Hepatocyte (in vitro differentiated cells): ENCODE results near the gene PHYKPL. TPM values are rescaled to one million over a fixed set of nuclear protein-coding genes. Genes with fewer than 3 reads are reported as not detected.
A peak's percentile ranks its signal among the peaks of the same experiment; 100 is the strongest.

Experiments
- DNase-seq: peaks from one replicate; pipeline ENCODE4 v3.0.0-alpha.2; 2016; ENCODE audit warnings: low spot score
- H2AFZ ChIP-seq: fragments of 200-600 bp; sonication (generic); 2 replicates; pipeline ENCODE4 v1.6.0; 2016; ENCODE audit warnings: antibody characterized with exemption, mild to moderate bottlenecking
- H3K27ac ChIP-seq: fragments of 200-600 bp; sonication (generic); 2 replicates; pipeline ENCODE4 v1.5.1; 2016; ENCODE audit warnings: mild to moderate bottlenecking
- H3K27me3 ChIP-seq: fragments of 200-600 bp; sonication (generic); 2 replicates; pipeline ENCODE4 v1.6.1; 2016
- H3K36me3 ChIP-seq: fragments of 200-600 bp; sonication (generic); replicated peaks from 2 replicates; pipeline ENCODE4 v1.5.1; 2016; ENCODE audit warnings: low read depth; ENCODE audit not compliant: insufficient read depth
- H3K4me1 ChIP-seq: fragments of 200-600 bp; sonication (generic); 2 replicates; pipeline ENCODE4 v1.5.1; 2016; ENCODE audit warnings: mild to moderate bottlenecking, moderate library complexity; ENCODE audit not compliant: insufficient read depth
- H3K4me2 ChIP-seq: fragments of 200-600 bp; sonication (generic); 2 replicates; pipeline ENCODE4 v1.6.0; 2016
- H3K4me3 ChIP-seq: fragments of 200-600 bp; sonication (generic); 2 replicates; pipeline ENCODE4 v1.5.1; 2016; ENCODE audit warnings: mild to moderate bottlenecking
- H3K79me2 ChIP-seq: fragments of 200-600 bp; sonication (generic); 2 replicates; pipeline ENCODE4 v1.6.0; 2017; ENCODE audit warnings: mild to moderate bottlenecking
- H3K9me2 ChIP-seq: fragments of 200-600 bp; sonication (generic); replicated peaks from 2 replicates; pipeline ENCODE4 v1.6.0; 2017; ENCODE audit warnings: mild to moderate bottlenecking; ENCODE audit not compliant: insufficient read depth
- H3K9me3 ChIP-seq: fragments of 200-600 bp; sonication (generic); 2 replicates; pipeline ENCODE4 v1.5.1; 2016; ENCODE audit warnings: low read depth, mild to moderate bottlenecking
- H4K20me1 ChIP-seq: fragments of 200-600 bp; sonication (generic); 2 replicates; pipeline ENCODE4 v1.6.0; 2016; ENCODE audit warnings: mild to moderate bottlenecking; ENCODE audit not compliant: insufficient read depth, poor library complexity, severe bottlenecking
- EZH2 ChIP-seq: fragments of 200-600 bp; sonication (generic); IDR thresholded peaks from 2 replicates; pipeline ENCODE4 v1.6.1; 2016; ENCODE audit warnings: antibody characterized with exemption, mild to moderate bottlenecking, borderline replicate concordance
- EZH2phosphoT487 ChIP-seq: fragments of 200-600 bp; sonication (generic); IDR thresholded peaks from one replicate; pipeline ENCODE4 v1.6.1; 2018; ENCODE audit warnings: antibody characterized with exemption, mild to moderate bottlenecking, low read depth, moderate library complexity; ENCODE audit not compliant: unreplicated experiment, severe bottlenecking
- WGBS: methylation state at CpG from one replicate; pipeline ENCODE4 v1.1.6; 2016; ENCODE audit warnings: low lambda C conversion rate; ENCODE audit errors: missing lambda C conversion rate; 5-methylcytosine and 5-hydroxymethylcytosine counted together
- polyA plus RNA-seq: library from polyadenylated mRNA; unstranded; fragments of >200 nt; fragmentation: Nextera tagmentation; extraction: Ambion mirVana; gene quantifications from 2 replicates; pipeline ENCODE4 v1.2.1, GENCODE V29; 2016
- total RNA-seq: library from RNA; depleted of rRNA; stranded (reverse); fragments of >200 nt; gene quantifications from 2 replicates; pipeline ENCODE4 v1.2.3, GENCODE V29; 2014
- TF ChIP-seq, protein P1 (sequence below): fragments of 200-600 bp; sonication (generic); IDR thresholded peaks from 2 replicates; pipeline ENCODE4 v1.5.1; 2016; ENCODE audit warnings: antibody characterized with exemption, mild to moderate bottlenecking; ENCODE audit not compliant: poor library complexity

PHYKPL gene
- total and polyA plus RNA-seq, 2 experiments from 2014 or later = 40.3 to 60.0 TPM

- H3K4me1 ChIP-seq = peaks cover 26% of the 10 kb centered on the region
- TF ChIP-seq, protein P1, sequence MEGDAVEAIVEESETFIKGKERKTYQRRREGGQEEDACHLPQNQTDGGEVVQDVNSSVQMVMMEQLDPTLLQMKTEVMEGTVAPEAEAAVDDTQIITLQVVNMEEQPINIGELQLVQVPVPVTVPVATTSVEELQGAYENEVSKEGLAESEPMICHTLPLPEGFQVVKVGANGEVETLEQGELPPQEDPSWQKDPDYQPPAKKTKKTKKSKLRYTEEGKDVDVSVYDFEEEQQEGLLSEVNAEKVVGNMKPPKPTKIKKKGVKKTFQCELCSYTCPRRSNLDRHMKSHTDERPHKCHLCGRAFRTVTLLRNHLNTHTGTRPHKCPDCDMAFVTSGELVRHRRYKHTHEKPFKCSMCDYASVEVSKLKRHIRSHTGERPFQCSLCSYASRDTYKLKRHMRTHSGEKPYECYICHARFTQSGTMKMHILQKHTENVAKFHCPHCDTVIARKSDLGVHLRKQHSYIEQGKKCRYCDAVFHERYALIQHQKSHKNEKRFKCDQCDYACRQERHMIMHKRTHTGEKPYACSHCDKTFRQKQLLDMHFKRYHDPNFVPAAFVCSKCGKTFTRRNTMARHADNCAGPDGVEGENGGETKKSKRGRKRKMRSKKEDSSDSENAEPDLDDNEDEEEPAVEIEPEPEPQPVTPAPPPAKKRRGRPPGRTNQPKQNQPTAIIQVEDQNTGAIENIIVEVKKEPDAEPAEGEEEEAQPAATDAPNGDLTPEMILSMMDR = no peak
- TF ChIP-seq EZH2 = no peak
- no peak for TF ChIP-seq EZH2phosphoT487
- peaks cover 15% of the 10 kb centered on the region for H4K20me1 ChIP-seq
- peaks cover 42% of the 10 kb centered on the region for H3K79me2 ChIP-seq
- H3K9me3 ChIP-seq = no peaks in the 10 kb centered on the region
- 94% methylated on average over 4 of the region's 4 CpGs for WGBS
- no peak overlapping the region for H3K4me3 ChIP-seq
- DNase-seq = no peak
- peaks cover 3% of the 10 kb centered on the region for H3K36me3 ChIP-seq
- H3K9me2 ChIP-seq = no peaks in the 10 kb centered on the region
- H3K27ac ChIP-seq = peak overlapping the region; percentile 87
- H2AFZ ChIP-seq = no peak overlapping the region
- peak overlapping the region; percentile 20 for H3K4me2 ChIP-seq
- no peaks in the 10 kb centered on the region for H3K27me3 ChIP-seq
Observed at GRCh38 chr5:178227138-178227659, 5.4 kb downstream of the PHYKPL start.

GRCh38 chr5:178225174-178225573 lies 7.4 kb downstream of the PHYKPL start:
- no peak for TF ChIP-seq EZH2phosphoT487
- TF ChIP-seq, protein P1 = no peak
- TF ChIP-seq EZH2 = no peak
- Histone ChIP-seq H3K4me3 (no peak overlapping the region), H2AFZ (no peak overlapping the region), H3K4me1 (peaks cover 11% of the 10 kb centered on the region), H3K27ac (peak overlapping the region; percentile 70), H4K20me1 (no peaks in the 10 kb centered on the region), H3K9me2 (no peaks in the 10 kb centered on the region), H3K9me3 (no peaks in the 10 kb centered on the region), H3K4me2 (no peak overlapping the region), H3K79me2 (peaks cover 22% of the 10 kb centered on the region), H3K36me3 (peaks cover 3% of the 10 kb centered on the region), H3K27me3 (no peaks in the 10 kb centered on the region)
- WGBS = 96% methylated on average over 6 of the region's 6 CpGs
- no peak for DNase-seq

DNA sequence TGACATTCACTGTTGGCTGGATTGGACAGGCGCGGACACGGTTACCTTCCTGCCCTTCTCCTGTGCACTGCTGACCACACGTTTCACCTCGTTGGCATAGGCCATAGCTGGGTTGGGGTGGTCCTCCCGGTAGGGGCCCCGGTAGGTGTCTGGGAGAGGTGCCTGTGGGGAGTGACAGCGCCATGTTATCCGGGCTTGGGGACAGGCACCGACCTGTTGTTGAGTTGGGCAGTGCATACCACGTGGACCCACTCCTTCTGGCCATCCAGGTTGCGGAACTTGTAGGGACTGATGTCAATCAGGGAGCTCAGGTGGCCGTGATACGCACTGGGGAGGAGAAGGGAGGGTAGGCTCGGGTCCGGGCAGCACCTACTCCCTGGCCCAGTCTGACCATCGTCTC lies 8.2 kb downstream of the PHYKPL start:
- Histone ChIP-seq H3K4me2 (no peak overlapping the region), H3K9me2 (no peaks in the 10 kb centered on the region), H3K36me3 (peaks cover under 1% of the 10 kb centered on the region), H3K79me2 (peaks cover 15% of the 10 kb centered on the region), H4K20me1 (no peaks in the 10 kb centered on the region), H3K4me1 (peaks cover 8% of the 10 kb centered on the region), H3K27me3 (no peaks in the 10 kb centered on the region), H3K9me3 (no peaks in the 10 kb centered on the region), H3K4me3 (no peak overlapping the region), H3K27ac (no peak overlapping the region), H2AFZ (no peak overlapping the region)
- DNase-seq = no peak
- 97% methylated on average over 17 of the region's 17 CpGs for WGBS
- TF ChIP-seq, protein P1 = no peak
- TF ChIP-seq EZH2 = no peak
- TF ChIP-seq EZH2phosphoT487 = no peak
